A549 (cell line): ENCODE measurements around the gene RBMS3.

Experiments used
- CBX8 ChIP-seq: fragments of 200-600 bp; sonication (generic); IDR thresholded peaks from 2 replicates; pipeline ENCODE4 v1.6.1; 2016
- CHD2 ChIP-seq: fragments of 150-350 bp; IDR thresholded peaks from 2 replicates; pipeline ENCODE4 v1.6.1; 2014; ENCODE audit warnings: low read length; ENCODE audit not compliant: partially characterized antibody
- FOSL2 ChIP-seq, 2 experiments: fragments of 450-650 bp in 1 of 2; fragments of >200 bp in 1 of 2; sonication (Bioruptor Twin) in 1 of 2; formaldehyde crosslinking; IDR thresholded peaks; 2 replicates each; pipeline versions ENCODE4 v1.5.0 to v1.6.1; 2016 to 2020; ENCODE audit warnings: mild to moderate bottlenecking in 1 of 2, moderate library complexity in 1 of 2
- HES2 ChIP-seq: fragments of >200 bp; sonication (Bioruptor Twin); formaldehyde crosslinking; IDR thresholded peaks from 2 replicates; pipeline ENCODE4 v1.6.1; 2016
- MAFK ChIP-seq: fragments of 450-650 bp; IDR thresholded peaks from 2 replicates; pipeline ENCODE4 v1.6.1; 2014; ENCODE audit not compliant: partially characterized antibody
- MAZ ChIP-seq: fragments of 150-350 bp; IDR thresholded peaks from 2 replicates; pipeline ENCODE4 v1.6.1; 2014; ENCODE audit warnings: antibody characterized with exemption, low read depth, low read length, borderline replicate concordance
- POLR2A ChIP-seq: IDR thresholded peaks from 2 replicates; pipeline ENCODE4 v1.6.1; 2012; ENCODE audit warnings: mild to moderate bottlenecking, low read length
- SREBF2 ChIP-seq: fragments of 450-650 bp; IDR thresholded peaks from 2 replicates; pipeline ENCODE4 v1.6.1; 2014; ENCODE audit warnings: mild to moderate bottlenecking, moderate library complexity
- TP53 ChIP-seq: fragments of 250-450 bp; sonication (Bioruptor Pico); IDR thresholded peaks from 2 replicates; pipeline ENCODE4 v1.5.0; 2021; ENCODE audit warnings: mild to moderate bottlenecking, moderate library complexity
- ZSCAN20 ChIP-seq: fragments of 250-450 bp; sonication (Bioruptor Pico); IDR thresholded peaks from 2 replicates; pipeline ENCODE4 v1.8.0; 2022; ENCODE audit warnings: mild to moderate bottlenecking, moderate library complexity
- TF ChIP-seq, protein P1 (sequence below): fragments of >200 bp; sonication (Bioruptor Twin); formaldehyde crosslinking; IDR thresholded peaks from 3 replicates; pipeline ENCODE4 v1.5.1; 2016

DNA sequence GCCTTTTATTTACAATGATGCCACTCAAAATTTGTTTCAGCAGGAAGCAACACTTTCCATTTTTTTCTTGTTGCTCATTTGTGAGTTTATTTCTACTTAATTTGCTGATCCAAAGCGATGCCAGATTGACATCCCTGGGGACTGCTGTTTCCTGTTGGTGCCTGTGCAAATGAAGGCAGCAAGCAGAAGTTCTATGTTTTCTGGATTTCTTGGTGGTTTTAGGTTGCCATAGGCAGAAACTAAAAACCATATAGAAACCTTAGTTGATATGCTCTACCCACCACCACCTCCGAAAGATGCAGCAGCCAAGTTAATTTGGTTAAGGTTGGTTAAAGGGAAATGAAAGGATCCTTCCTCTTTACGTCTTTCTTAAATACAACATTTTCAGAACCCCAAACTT lies 356.2 kb downstream of the RBMS3 start:
- TF ChIP-seq HES2 (no peak), SREBF2 (no peak), ZSCAN20 (CRISPR knock-in tag) (no peak), TP53 (CRISPR knock-in tag) (no peak), CHD2 (no peak), MAZ (no peak), POLR2A (no peak), CBX8 (no peak), FOSL2 (IDR thresholded peaks at IDR 0.05) (no peak), FOSL2 (CRISPR knock-in tag; IDR thresholded peaks at IDR 0.05) (no peak), MAFK (no peak)
- TF ChIP-seq, protein P1, sequence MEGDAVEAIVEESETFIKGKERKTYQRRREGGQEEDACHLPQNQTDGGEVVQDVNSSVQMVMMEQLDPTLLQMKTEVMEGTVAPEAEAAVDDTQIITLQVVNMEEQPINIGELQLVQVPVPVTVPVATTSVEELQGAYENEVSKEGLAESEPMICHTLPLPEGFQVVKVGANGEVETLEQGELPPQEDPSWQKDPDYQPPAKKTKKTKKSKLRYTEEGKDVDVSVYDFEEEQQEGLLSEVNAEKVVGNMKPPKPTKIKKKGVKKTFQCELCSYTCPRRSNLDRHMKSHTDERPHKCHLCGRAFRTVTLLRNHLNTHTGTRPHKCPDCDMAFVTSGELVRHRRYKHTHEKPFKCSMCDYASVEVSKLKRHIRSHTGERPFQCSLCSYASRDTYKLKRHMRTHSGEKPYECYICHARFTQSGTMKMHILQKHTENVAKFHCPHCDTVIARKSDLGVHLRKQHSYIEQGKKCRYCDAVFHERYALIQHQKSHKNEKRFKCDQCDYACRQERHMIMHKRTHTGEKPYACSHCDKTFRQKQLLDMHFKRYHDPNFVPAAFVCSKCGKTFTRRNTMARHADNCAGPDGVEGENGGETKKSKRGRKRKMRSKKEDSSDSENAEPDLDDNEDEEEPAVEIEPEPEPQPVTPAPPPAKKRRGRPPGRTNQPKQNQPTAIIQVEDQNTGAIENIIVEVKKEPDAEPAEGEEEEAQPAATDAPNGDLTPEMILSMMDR, result no peak
